DMS153 (cell line): ENCODE measurements around the gene RNF180.
"Not testable (repeated sequence)": the region's sequence is repeated elsewhere in the genome, so short reads cannot be mapped to it uniquely, and the experiment has no call there.

ENCODE experiments used
- DNase-seq: peaks from one replicate; lab custom pipeline; 2025; lab: John Stamatoyannopoulos, UW

RNF180 gene

GRCh38 chr5:64397552-64397951, 231.9 kb downstream of the RNF180 start:
- DNase-seq, result no peak

GRCh38 chr5:64398735-64399134, 233.1 kb downstream of the RNF180 start:
- DNase-seq, result not testable (repeated sequence)

GRCh38 chr5:64407103-64407825, 241.6 kb downstream of the RNF180 start:
- not testable (repeated sequence) for DNase-seq

- DNase-seq, result no peak
Measured at GRCh38 chr5:64417390-64417789, 251.7 kb downstream of the RNF180 start.

GRCh38 chr5:64418013-64418412, 252.4 kb downstream of the RNF180 start:
- no peak for DNase-seq
